Measurements from ENCODE around the gene CTDP1. TPM values are rescaled to one million over a fixed set of nuclear protein-coding genes. Genes with fewer than 3 reads are reported as not detected.
A peak's percentile ranks its signal among the peaks of the same experiment; 100 is the strongest.

The CTDP1 gene
- total RNA-seq (2022) (14.7 and 16.1 TPM in 2 replicates), Bru-seq, nascent RNA (percentile 55 among the genes with signal in this experiment), BruChase-seq, experiment 1, labeled RNA remaining after a 2-hour chase (percentile 54 among the genes with signal in this experiment), BruChase-seq, experiment 2, labeled RNA remaining after a 6-hour chase (percentile 50 among the genes with signal in this experiment)
- long read RNA-seq, full-length matches to known transcripts = 8 of 18 reads
- long read RNA-seq, partial matches to known transcripts = 7 of 18 reads
- long read RNA-seq, other reads (novel, unspliced or antisense) = 3 of 18 reads

GRCh38 chr18:79679552-79680099 is at the start of gene CTDP1:
Gene CTDP1 (plus strand): TSS chr18:79679803. CDS start chr18:79679948, 145 bp downstream.
- H3K4me1 Mint-ChIP-seq (ENCODE audit: low read depth, unreplicated experiment) = no peaks in the 10 kb centered on the region
- H3K4me3 ChIP-seq (ENCODE audit: low read depth, low read length) = peak within 1 kb of the TSS; percentile 87
- intact Hi-C loops (cut with micrococcal nuclease; ENCODE audit: unreplicated experiment) = loop anchor here (5.0 to 10.0 kb wide), 2 partner anchors 285 to 353 kb away; partner anchors contain the start of genes HSBP1L1 and RBFA
- no peaks in the 10 kb centered on the region for H3K27me3 ChIP-seq (replicated peaks; ENCODE audit: control insufficient read depth, insufficient read depth, low read length)
- no TSS peak for BruUV-seq (replicated peaks)
- no peak for TF ChIP-seq CTCF (IDR thresholded peaks at IDR 0.05; ENCODE audit: insufficient read depth in 1 of 2, low read depth in 1 of 2, low read length in 1 of 2, severe bottlenecking in 1 of 2, unreplicated experiment in 1 of 2)
- no peaks in the 10 kb centered on the region for H3K27me3 Mint-ChIP-seq (ENCODE audit: insufficient read depth, unreplicated experiment)
- CTCF ChIA-PET = interaction anchor here (0.6 kb wide), 1 partner anchor 621 kb away, joined by 3 read pairs; no protein-coding TSS in a partner anchor
- H3K36me3 Mint-ChIP-seq (ENCODE audit: insufficient read depth, unreplicated experiment) = no peaks in the 10 kb centered on the region
- no peaks in the 10 kb centered on the region for H3K9me3 Mint-ChIP-seq (ENCODE audit: unreplicated experiment)
- peak within 1 kb of the TSS; percentile 76 for H3K4me3 Mint-ChIP-seq (ENCODE audit: unreplicated experiment)
- H3K36me3 ChIP-seq (ENCODE audit: control insufficient read depth, insufficient read depth, low read length) = no peaks in the 10 kb centered on the region
- POLR2A ChIA-PET = no interaction called here
- H3K27ac Mint-ChIP-seq (ENCODE audit: unreplicated experiment) = peak within 1 kb of the TSS; percentile 90
- no peaks in the 10 kb centered on the region for H3K4me1 ChIP-seq
- peak; percentile 74 to 75 for DNase-seq
- H3K9me3 ChIP-seq = no peaks in the 10 kb centered on the region

GRCh38 chr18:79630281-79631095 is 49.1 kb upstream of the CTDP1 start:
- no peak overlapping the region for H3K4me3 ChIP-seq (ENCODE audit: low read depth, low read length)
- POLR2A ChIA-PET = no interaction called here

More at GRCh38 chr18:79630281-79631095, 49.1 kb upstream of the CTDP1 start:
- Mint-ChIP-seq H3K36me3 (ENCODE audit: insufficient read depth, unreplicated experiment) (peaks cover 9% of the 10 kb centered on the region), H3K9me3 (ENCODE audit: unreplicated experiment) (peaks cover 8% of the 10 kb centered on the region), H3K27ac (ENCODE audit: unreplicated experiment) (no peak overlapping the region), H3K27me3 (ENCODE audit: insufficient read depth, unreplicated experiment) (no peaks in the 10 kb centered on the region), H3K4me3 (ENCODE audit: unreplicated experiment) (no peak overlapping the region), H3K4me1 (ENCODE audit: low read depth, unreplicated experiment) (no peaks in the 10 kb centered on the region)
- intact Hi-C loops (cut with micrococcal nuclease; ENCODE audit: unreplicated experiment) = no loop called here
- no peak for TF ChIP-seq CTCF (IDR thresholded peaks at IDR 0.05; ENCODE audit: insufficient read depth in 1 of 2, low read depth in 1 of 2, low read length in 1 of 2, severe bottlenecking in 1 of 2, unreplicated experiment in 1 of 2)
- no peaks in the 10 kb centered on the region for H3K36me3 ChIP-seq (ENCODE audit: control insufficient read depth, insufficient read depth, low read length)
- DNase-seq = no peak
- CTCF ChIA-PET = no interaction called here
- H3K4me1 ChIP-seq = no peaks in the 10 kb centered on the region
- no peaks in the 10 kb centered on the region for H3K9me3 ChIP-seq
- H3K27me3 ChIP-seq (replicated peaks; ENCODE audit: control insufficient read depth, insufficient read depth, low read length) = no peaks in the 10 kb centered on the region
- BruUV-seq (replicated peaks) = no TSS peak
